Lower leg skin (tissue), 3 donors: ENCODE results near the gene ME2.

Experiments used
- CTCF ChIP-seq, 3 donors: fragments of 450-650 bp; IDR thresholded peaks; one replicate each; pipeline ENCODE4 v1.5.1; 2016; ENCODE audit warnings: antibody characterized with exemption in 3 of 3, mild to moderate bottlenecking in 3 of 3, moderate library complexity in 2 of 3
- POLR2A ChIP-seq, 2 donors: fragments of 450-650 bp; IDR thresholded peaks; one replicate each; pipeline ENCODE4 v1.6.1; 2016 to 2017; ENCODE audit warnings: antibody characterized with exemption in 2 of 2, mild to moderate bottlenecking in 1 of 2, moderate library complexity in 1 of 2

- TF ChIP-seq CTCF (IDR thresholded peaks at IDR 0.05): no peak
- TF ChIP-seq POLR2A (IDR thresholded peaks at IDR 0.05): no peak
Observed at GRCh38 chr18:50906843-50907242, 27.9 kb downstream of the ME2 start.
